ENCODE data around the gene ARHGAP6.

GRCh38 chrX:11567528-11568220 is 98.0 kb downstream of the ARHGAP6 start:
- TF ChIP-seq AFF4 (CRISPR knock-in tag; IDR thresholded peaks at IDR 0.05) (no peak), CTCF (CRISPR knock-in tag; IDR thresholded peaks at IDR 0.05) (no peak), TEAD3 (CRISPR knock-in tag; optimal IDR thresholded peaks at IDR 0.05; ENCODE audit: borderline replicate concordance) (no peak), THAP9 (CRISPR knock-in tag; IDR thresholded peaks at IDR 0.05; ENCODE audit: borderline replicate concordance) (no peak), GFI1 (CRISPR knock-in tag; IDR thresholded peaks at IDR 0.05; ENCODE audit: borderline replicate concordance) (no peak)

All from HepG2 (cell line).